AG20443 (cell line): ENCODE results near the gene MCM5.
"Not testable (repeated sequence)": the region's sequence is repeated elsewhere in the genome, so short reads cannot be mapped to it uniquely, and the experiment has no call there.

Experiments
- DNase-seq: peaks from one replicate; pipeline ENCODE4 v3.0.0; 2012; ENCODE audit warnings: low spot score, mixed read lengths

MCM5 gene

DNA sequence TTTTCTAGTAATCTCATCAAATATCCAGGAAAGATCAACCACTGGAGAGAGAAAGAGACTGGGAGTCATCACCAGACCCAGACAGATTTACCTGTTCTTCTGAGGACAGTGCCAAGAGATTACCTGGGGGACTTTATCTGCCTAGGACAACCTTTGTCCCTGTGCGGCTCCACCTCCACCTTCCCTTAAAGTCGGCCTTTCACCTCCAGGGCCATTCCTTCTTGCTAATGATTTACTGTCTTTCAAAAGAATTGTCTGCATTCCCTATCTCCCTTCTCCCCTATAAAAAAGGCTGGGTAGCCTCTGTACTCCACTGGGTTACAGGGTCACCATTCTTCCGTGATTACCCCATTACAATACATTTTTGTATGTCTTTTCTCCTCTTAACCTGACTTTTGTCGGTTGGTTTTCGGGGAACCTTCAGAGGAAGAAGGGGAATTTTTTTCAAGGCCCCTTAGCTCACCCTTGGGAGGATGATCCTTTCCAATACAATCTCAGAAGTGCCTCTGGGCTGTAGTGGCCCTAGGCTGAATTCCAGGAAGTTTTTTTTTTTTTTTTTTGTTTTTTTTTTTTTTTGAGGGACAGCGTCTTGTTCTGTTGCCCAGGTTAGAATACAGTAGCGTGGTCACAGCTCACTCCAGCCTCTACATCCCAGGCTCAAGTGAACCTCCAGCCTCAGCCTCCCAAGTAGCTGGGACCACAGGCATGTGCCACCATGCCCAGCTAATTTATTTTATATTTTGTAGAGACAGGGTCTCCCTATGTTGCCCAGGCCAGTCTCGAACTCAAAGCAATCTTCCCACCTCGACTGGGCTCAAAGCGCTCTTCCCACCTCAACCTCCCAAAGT lies 20.6 kb upstream of the MCM5 start:
- no peak for DNase-seq

DNA sequence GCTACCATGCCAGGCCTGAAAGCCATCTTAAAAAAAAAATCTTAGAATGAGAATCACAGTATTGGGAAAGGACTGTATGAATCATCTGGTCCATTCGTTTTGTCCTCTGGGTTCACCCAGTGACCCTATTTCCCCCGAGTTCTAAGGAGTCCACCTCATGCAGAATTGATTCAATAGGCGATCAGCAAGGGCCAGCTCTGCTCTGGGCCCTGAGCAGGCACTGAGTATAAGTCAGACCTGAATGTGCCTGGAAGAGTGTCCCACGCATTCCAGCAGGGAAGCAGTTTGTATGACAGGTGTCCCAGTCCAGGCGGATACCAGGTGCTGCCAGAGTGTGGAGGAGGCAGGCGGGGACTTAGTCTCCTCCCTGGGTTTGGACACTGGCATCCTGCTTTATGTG lies 19.9 kb upstream of the MCM5 start:
- no peak for DNase-seq

DNA sequence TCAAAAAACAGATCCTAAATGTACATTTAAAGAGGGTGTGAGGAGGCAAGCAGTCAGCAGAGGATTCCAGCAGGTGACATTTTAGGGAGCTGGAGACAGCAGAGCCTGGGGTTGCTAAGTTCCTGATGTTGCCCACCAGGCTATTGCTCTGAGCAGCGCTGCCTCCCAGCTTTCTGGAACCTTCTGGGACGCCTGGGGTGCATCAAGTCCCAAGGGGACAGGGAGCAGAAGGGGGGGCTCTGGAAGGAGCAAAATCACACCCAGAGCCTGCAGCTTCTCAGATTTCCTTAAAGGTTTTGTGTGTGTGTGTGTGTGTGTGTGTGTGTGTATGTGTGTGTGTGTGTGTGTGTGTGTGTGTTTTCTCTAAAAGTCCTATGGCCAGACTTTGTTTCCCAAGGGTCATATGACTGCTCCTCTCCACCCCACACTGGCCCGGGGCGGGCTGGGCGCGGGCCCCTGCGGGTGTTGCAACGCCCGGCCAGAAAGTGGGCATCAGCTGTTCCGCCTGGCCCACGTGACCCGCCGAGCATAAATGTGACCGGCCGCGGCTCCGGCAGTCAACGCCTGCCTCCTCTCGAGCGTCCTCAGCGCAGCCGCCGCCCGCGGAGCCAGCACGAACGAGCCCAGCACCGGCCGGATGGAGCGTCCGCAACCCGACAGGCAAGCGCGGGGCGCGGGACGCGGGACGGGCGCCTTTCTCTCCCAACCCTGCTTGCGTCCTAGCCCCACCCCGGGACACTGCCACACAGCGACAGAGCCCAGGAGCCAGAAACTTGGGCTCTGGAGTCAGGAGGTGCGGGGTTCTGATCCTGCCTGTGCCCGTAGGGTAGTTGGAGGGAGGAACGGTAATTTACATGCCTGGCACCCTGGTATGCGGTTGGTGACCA lies 19.2 kb upstream of the MCM5 start, which contains the start of gene HMOX1:
Gene HMOX1 (plus strand): TSS at position 560 of the 887 bp plus-strand sequence. CDS start 78 bp downstream, at position 638.
- DNase-seq = peak; percentile 95

DNA sequence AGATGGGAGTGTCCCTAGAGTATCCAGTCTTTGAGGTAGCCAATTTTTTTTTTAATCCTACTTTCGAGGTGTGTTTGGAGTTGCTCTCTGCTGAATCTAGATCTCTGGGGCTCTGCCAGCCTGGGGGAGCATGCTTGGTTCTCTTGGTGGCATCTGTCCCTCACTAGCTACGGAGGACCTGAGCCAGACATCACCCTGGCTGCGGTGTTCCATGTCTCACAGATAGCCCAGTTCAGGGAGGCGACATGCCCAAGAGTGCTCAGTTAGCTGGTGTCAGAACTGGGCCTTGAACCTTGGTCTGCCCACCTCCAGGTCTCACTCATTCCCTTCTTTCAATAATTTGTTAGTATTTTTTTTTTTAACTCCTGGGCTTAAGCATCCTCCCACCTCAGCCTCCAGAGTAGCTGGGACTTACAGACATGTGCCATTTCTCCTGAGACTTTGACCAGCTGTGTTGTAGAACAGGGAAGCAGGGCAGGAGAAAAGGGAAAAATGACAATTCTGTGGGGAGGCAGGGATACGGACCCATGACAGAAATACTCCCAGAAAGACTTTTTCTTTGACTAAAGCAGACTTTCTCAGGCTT lies 18.4 kb upstream of the MCM5 start:
- DNase-seq = no peak

DNA sequence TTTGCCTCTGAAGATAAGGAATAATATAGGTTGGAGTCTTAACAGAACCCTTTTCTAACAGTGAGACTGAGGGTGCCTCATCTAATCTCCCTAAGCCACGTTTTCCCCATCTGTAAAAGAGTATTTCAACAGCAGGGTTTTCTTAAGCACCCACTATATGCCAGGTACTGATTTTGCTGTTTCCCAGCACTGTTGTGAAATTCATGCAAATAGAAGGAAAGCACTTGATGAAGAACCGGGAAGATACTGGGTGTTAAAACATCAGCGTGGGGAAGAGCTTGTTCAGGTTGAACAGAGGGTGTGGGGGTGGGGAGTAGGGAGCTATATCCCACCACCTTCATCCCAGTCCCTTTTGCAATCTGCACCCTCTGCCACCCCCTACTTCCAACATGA lies 16.3 kb upstream of the MCM5 start:
- no peak for DNase-seq

DNA sequence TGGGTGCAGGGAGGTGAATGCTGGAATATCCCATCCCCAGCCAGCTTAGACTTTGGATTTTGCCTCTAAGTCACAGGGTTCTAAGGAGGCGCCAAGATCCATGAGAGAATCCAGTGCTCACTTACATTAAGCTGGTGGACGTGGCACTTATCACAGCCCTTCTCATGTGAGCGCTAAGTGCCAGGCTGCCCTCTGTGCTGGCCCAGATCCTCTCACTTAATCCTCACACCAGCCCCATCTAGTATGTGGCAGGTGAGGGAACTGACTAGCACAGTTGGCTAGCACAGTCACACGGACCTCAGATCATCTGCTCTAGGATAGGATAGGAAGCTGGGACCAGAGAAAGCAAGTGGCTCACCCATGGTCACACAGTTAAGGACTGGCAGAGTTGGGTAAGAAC lies 15.4 kb upstream of the MCM5 start:
- DNase-seq = peak; percentile 4

DNA sequence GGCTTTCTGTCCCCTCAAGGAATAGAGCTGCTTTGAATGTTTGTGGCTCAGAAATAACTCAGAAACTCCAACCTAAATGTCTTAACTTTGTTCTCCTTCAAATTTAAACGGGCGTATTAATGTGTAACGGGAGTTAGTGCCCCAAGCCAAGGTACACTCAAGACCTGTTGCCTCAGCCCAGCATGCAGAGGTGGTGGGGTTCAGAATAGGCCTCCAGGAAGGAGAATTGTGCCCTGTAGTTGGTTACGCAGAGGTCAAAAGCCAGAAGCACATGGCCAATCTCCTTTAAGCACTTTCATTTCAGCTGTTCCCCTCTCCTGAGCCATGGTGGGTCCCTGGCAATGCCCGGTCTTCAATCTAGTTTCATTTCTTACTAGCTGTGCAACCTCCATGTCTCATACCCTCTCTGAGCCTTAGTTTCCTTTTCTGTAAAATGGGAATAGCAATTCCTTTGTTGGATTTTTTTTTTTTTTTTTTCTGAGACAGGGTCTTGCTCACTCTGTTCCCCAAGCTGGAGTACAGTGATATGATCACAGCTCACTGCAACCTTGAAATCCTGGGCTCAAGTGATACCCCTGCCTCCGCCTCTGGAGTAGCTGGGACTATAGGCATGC lies 14.9 kb upstream of the MCM5 start:
- DNase-seq = peak; percentile 4

DNA sequence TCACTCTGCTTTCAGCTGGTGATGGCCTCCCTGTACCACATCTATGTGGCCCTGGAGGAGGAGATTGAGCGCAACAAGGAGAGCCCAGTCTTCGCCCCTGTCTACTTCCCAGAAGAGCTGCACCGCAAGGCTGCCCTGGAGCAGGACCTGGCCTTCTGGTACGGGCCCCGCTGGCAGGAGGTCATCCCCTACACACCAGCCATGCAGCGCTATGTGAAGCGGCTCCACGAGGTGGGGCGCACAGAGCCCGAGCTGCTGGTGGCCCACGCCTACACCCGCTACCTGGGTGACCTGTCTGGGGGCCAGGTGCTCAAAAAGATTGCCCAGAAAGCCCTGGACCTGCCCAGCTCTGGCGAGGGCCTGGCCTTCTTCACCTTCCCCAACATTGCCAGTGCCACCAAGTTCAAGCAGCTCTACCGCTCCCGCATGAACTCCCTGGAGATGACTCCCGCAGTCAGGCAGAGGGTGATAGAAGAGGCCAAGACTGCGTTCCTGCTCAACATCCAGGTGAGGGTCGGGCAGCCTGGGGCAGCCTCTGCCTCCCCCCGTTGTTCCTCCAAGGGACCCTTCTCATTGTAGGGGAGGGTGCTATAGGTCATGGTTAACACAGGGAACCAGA lies 13.2 kb upstream of the MCM5 start:
- DNase-seq = peak; percentile 1

DNA sequence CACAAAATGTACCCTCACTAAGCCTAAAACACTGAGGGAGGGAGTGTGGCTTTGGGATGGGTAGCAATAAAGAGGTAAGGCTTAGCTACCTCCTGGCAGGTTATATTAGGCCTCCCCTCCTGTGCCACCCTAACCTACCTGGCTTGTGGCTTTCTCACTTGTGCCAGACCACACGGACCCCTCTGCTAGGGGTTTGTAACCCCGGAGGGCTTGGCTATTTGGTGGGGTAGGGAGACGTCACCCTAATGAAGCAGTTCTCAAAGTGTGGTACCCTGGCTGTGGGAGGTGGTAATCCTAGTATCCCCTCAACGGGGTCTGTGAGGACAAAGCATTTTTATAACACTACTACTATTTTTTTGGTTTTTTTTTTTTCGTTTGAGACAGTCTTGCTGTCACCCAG lies 9.0 kb upstream of the MCM5 start:
- DNase-seq = no peak

DNA sequence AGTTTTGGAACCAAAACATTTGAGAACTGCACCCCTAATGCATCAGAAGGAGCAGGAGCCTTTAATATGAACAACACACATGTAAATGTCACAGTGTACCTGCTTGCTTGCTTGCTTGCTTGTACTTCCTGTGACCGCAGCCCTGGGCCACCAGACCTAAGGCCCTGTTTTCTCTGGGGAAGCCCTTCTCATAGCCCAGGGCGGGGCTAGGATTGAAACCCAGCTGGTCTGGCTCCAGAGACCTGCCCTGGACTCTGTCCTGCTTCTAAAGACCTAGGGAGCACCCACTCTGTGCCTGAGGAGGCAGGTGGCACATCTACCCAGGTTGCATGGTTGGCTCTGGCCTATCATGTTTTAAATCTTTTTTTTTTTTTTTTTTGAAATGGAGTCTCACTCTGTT lies 7.6 kb upstream of the MCM5 start:
- no peak for DNase-seq

DNA sequence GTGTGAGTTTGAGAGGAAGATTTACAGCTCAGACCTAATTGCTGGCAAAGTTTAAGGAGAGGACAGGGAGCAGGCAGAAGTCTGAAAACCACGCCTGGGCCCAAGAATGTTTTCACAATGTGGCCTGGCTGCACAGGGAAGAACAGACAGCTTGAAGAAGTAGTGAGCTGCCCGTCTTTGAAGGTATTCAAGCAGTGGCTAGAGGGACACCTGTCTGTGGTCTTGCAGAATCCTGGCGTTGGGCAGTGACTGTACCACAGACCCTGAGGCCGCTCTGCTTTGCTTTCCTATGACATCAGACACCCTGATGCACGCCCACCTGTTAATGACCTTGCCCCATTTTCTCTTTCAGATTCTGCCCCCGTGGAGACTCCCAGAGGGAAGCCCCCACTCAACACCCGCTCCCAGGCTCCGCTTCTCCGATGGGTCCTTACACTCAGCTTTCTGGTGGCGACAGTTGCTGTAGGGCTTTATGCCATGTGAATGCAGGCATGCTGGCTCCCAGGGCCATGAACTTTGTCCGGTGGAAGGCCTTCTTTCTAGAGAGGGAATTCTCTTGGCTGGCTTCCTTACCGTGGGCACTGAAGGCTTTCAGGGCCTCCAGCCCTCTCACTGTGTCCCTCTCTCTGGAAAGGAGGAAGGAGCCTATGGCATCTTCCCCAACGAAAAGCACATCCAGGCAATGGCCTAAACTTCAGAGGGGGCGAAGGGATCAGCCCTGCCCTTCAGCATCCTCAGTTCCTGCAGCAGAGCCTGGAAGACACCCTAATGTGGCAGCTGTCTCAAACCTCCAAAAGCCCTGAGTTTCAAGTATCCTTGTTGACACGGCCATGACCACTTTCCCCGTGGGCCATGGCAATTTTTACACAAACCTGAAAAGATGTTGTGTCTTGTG lies 6.6 kb upstream of the MCM5 start:
- DNase-seq = no peak

DNA sequence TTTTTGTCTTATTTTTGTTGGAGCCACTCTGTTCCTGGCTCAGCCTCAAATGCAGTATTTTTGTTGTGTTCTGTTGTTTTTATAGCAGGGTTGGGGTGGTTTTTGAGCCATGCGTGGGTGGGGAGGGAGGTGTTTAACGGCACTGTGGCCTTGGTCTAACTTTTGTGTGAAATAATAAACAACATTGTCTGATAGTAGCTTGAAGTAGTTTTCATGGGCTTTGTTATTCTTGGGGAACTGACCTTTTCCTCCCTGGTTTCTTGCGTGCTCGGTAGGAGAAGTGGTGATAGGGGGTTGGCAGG lies 6.0 kb upstream of the MCM5 start:
- DNase-seq = no peak

DNA sequence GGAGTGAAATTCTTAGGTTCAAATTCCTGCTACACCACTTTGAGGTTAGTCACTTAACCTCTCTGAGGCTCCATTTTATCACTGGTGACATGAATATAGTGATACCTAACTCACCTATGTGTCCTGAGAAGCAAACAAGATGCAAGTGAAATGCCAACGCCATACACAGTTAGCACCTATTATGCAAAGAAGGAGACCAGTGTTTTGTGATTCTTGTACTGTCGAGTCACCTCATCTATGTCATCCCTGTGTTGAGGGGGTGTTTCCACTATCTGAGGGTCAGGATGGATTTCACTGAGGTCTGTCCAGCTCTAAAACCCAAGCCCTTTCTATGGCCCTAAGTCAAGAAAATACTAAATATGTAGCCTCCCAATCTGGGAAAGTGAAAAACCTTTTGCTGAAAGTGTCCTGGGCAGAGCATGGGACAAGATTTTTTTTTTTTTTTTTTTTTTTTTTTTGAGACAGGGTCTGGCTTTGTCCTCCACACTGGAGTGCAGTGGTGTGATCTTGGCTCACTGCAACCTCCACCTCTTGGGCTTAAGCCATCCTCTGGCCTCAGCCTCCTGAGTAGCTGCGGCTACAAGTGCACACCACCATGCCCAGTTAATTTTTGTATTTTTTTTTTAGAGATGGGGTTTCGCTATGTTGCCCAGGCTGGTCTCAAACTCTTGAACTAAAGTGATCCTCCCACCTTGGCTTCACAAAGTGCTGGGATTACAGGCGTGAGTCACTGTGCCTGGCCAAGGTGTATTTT lies 5.0 kb upstream of the MCM5 start:
- no peak for DNase-seq

DNA sequence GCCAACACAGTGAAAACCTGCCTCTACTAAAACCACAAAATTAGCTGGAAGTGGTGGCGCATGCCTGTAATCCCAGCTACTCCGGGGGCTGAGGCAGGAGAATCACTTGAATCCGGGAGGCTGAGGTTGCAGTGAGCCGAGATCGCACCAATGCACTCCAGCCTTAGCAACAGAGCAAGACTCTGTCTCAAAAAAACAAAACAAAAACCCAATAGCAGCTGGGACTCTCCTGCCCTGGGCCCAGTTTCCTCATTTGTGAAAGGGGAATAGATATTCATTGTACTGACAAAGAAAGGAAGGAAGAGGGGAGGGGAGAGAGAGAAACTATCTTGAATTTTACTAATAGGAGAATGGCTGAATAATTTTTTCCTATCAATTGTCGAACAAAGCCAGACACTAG lies 3.3 kb upstream of the MCM5 start:
- not testable (repeated sequence) for DNase-seq

DNA sequence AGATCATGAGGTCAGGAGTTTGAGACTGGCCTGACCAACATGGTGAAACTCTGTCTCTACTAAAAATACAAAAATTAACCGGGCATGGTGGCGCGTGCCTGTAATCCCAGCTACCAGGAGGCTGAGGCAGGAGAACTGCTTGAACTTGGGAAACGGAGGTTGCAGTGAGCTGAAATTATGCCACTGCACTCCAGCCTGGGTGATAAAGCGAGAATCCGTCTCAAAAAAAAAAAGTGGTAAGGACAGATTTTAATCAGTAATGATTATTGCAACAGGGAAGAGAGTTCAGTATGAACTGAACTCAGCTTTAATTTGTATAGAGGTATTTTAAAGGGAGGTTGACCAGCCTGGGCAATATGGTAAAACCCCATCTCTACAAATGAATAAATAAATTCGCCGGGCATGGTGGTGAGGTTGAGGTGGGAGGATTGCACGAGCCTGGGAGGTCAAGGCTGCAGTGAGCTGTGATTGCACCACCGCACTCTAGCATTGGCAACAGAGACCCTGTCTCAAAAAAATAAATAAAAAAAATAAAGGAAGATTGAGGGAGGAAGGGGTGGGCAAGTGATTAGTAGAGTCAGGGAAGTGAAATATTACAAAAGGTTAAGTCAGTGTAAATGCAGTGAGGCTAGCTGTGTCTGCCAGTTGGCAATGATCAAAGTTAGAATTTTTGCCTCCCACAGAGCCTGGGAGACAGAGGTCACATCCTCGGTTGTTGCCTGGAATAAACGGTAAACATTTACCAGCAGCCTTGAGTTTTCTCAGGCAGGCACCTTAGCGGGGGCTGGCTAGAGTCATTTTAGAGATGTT lies 2.6 kb upstream of the MCM5 start:
- no peak for DNase-seq

DNA sequence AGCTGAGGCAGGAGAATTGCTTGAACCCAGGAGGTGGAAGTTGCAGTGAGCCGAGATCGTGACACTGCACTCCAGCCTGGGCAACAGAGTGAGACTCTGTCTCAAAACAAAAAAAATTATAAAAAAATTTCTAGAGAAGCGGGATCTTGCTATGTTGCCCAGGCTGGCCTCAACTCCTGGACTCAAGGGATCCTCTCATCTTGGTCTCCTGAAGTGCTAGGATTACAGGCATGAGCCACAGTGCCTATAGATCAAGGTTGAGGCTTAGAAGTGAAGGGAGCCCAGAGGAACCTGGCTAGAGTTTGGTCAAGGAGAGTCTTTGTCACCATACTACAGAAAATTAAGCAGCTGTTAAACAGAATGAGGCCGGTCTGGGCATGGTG lies 1.4 kb upstream of the MCM5 start:
- DNase-seq = no peak

DNA sequence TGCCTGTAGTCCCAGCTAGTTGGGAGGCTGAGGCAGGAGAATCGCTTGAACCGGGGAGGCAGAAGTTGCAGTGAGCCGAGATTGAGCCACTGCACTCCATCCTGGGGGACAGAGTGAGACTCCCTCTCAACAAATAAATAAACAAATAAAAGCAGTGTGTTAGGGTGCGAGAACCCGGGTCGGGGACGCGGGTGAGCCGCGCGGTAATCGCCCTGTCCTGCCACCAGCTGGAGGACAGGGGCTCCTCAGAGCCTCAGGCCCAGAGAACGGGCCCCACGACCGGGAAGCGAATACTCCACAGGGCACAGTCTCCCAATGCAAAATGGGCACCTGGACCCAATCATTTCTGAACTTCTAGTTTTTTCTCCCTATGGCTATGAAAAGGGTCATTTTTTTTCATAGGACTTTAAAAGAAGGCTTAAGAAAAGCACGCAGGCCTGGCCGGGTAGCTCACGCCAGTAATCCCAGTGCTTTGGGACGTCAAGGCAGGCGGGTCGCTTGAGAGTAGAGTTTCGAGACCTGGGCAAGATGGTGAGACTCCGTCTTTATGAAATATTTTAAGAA lies 744 bp upstream of the MCM5 start:
- DNase-seq = no peak

DNA sequence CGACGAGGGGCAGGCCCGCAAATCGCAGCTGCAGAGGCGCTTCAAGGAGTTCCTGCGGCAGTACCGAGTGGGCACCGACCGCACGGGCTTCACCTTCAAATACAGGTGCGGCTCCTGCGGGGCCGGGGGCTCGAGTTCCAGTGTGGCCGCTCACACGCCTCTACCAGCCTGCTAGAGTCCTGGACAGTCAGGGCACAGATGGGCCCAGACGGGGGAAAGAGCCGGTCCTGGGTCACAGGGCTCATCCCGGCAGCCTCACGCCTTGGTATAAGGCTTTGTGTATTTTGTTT lies 506 bp downstream of the MCM5 start:
- no peak for DNase-seq

DNA sequence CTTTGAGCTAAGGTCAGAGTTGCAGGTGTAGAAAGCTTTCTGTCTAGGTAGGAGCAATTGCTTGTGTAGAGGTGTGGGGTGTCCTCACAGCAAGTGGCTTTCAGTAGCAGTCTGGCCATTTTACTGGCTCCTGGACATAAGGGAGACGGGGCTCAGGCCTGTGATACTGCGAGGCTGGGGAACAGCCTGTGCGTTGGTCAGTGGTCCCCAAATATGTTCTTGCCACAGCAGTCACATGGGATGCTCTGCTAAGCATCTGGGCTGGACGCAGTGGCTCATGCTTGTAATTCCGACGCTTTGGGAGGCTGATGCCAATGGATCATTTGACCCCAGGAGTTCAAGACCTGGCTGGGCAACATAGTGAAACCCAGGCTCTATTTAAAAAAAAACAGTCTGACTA lies 1.9 kb downstream of the MCM5 start:
- DNase-seq = no peak
